Measurements from ENCODE around the gene TARP.
"Not testable (repeated sequence)": the region's sequence is repeated elsewhere in the genome, so short reads cannot be mapped to it uniquely, and the experiment has no call there.

Gene TARP

DNA sequence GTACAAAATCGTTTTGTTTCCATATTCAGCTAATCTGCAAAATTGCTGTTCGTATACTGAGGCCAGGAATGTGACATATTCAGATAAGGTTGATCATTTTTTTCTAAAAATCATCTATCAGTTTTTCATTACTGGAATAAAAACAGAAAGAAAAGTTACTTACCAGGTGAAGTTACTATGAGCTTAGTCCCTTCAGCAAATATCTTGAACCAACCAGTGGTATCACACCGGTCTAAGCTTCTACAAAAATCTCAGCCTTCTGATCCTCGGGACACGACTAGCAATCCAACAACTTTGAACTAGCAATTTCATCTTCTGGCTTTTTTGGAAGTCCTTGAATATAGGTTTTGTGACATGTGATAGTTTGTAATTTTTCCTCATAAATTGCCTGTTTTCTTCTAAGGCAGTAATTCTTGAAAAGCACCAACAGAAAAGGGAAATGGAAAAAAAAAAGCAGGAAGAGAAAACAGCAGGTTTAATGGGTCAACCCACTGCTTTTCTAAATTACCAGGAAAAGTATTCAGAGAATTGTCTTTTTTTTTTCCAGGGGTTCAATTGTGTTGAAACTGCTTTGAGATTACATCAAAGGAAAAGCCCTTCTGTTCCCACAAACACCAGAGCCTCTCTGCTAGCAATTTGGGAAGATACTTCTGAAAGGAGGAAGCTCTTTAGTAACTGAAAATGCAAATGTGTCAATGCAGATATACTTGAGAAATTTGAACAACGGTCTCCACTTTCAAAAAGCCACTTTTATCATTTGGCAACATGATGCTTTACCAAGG lies 2.9 kb upstream of the TARP start:
- DNase-seq (no peak), ATAC-seq (no peak)
- intact Hi-C loops (cut with DNase I) = no loop called here
- Histone ChIP-seq H3K9me3 (no peaks in the 10 kb centered on the region), H3K27ac (peak overlapping the region in 1 of 2 donors; percentile 53), H3K36me3 (no peaks in the 10 kb centered on the region), H3K4me1 (peaks cover 0 to 32% of the 10 kb centered on the region in 2 donors), H3K4me3 (no peak overlapping the region), H3K27me3 (no peaks in the 10 kb centered on the region)
- TF ChIP-seq, protein P1, sequence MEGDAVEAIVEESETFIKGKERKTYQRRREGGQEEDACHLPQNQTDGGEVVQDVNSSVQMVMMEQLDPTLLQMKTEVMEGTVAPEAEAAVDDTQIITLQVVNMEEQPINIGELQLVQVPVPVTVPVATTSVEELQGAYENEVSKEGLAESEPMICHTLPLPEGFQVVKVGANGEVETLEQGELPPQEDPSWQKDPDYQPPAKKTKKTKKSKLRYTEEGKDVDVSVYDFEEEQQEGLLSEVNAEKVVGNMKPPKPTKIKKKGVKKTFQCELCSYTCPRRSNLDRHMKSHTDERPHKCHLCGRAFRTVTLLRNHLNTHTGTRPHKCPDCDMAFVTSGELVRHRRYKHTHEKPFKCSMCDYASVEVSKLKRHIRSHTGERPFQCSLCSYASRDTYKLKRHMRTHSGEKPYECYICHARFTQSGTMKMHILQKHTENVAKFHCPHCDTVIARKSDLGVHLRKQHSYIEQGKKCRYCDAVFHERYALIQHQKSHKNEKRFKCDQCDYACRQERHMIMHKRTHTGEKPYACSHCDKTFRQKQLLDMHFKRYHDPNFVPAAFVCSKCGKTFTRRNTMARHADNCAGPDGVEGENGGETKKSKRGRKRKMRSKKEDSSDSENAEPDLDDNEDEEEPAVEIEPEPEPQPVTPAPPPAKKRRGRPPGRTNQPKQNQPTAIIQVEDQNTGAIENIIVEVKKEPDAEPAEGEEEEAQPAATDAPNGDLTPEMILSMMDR (IDR thresholded peaks at IDR 0.05) = no peak

DNA sequence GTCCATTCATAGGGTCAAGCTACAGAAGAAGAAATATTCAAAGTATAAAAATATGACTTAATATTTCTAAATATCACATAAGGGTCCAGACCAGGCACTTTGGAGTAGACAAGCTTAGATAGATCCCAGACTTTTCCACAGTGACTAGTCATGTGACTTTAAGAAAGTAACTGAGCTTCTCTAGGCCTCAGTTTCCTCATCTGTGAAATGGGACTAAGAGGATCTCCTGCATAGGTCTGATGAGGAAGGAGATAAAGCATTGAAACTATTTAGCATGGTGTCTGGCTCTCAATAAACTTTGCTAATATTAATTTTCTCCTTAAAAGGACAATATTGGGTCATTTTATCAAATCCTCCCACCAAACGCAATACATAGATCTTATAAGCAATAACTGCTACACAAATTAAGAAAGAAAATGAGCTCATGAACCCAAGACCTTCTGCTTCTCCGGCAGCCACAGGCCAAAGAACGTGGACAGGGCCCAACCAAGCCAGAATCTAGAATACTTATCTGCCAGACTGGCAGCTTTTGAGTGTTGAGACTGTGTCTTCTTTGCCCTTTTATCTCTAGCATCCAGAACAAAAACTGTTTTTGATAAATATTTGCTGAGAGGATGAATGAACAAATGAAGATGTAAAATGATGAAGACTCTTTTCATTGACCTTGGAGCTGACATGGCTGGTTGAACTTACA lies 1.6 kb upstream of the TARP start:
- no peak for ATAC-seq
- intact Hi-C loops (cut with DNase I) = no loop called here
- TF ChIP-seq, protein P1 (IDR thresholded peaks at IDR 0.05) = no peak
- DNase-seq = no peak
- H3K4me1 ChIP-seq = peaks cover 0 to 32% of the 10 kb centered on the region in 2 donors
- no peaks in the 10 kb centered on the region for H3K36me3 ChIP-seq
- H3K27ac ChIP-seq = peak overlapping the region in 1 of 2 donors; percentile 42
- no peaks in the 10 kb centered on the region for H3K9me3 ChIP-seq
- H3K27me3 ChIP-seq = no peaks in the 10 kb centered on the region
- H3K4me3 ChIP-seq = no peak overlapping the region

DNA sequence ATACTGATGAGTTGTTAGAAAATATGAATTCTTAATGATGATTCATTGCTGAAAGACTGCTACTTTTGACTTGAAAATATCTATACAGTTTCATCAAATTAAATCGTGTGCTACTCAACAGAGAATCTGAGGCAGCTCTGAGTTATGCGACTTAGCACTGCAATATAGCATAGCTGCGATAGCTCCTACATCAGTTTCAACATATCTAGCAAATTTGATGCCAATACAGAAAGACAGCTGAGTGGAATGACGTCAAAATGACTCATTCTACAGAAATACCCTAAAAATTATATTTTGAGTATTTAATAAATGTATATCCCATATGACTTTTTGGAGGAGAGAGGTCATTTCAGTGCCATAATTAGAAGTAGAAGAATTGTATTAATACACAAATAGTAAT lies 1.1 kb upstream of the TARP start:
- DNase-seq = no peak
- peaks cover 0 to 32% of the 10 kb centered on the region in 2 donors for H3K4me1 ChIP-seq
- H3K4me3 ChIP-seq = no peak overlapping the region
- no peak for ATAC-seq
- H3K27ac ChIP-seq = no peak overlapping the region
- intact Hi-C loops (cut with DNase I) = no loop called here
- H3K9me3 ChIP-seq = no peaks in the 10 kb centered on the region
- TF ChIP-seq, protein P1 (IDR thresholded peaks at IDR 0.05) = no peak
- no peaks in the 10 kb centered on the region for H3K27me3 ChIP-seq
- no peaks in the 10 kb centered on the region for H3K36me3 ChIP-seq

DNA sequence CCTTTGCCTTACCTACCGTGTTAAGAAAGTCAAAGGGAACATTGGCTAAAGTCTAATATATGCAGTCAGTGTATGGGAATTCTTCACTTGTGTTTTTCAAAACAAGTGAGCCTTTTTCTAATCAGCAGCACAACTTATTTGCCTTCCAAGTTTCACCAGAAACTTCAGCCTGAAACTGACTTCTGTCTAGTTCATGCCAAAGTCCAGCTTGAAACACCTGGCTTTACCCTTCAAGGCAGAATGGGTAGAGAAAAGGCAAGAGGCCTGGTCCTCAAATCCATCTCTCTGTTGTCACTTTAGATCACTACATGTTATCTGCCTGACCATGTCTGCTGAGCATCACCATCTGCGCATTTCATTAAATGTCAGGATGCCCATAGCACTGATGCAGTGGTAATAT lies 3.0 kb downstream of the TARP start:
- H3K36me3 ChIP-seq; H3K9me3 ChIP-seq; H3K27ac ChIP-seq; ATAC-seq; H3K4me3 ChIP-seq; DNase-seq; intact Hi-C loops (cut with DNase I); H3K27me3 ChIP-seq: not testable (repeated sequence)
- H3K4me1 ChIP-seq = peaks cover 0 to 23% of the 10 kb centered on the region in 2 donors

GRCh38 chr7:38269704-38270346 lies 3.6 kb downstream of the TARP start:
- H3K9me3 ChIP-seq; H3K27me3 ChIP-seq; H3K4me3 ChIP-seq; ATAC-seq; H3K27ac ChIP-seq; DNase-seq; intact Hi-C loops (cut with DNase I); H3K36me3 ChIP-seq: not testable (repeated sequence)
- H3K4me1 ChIP-seq = peaks cover 0 to 22% of the 10 kb centered on the region in 2 donors

DNA sequence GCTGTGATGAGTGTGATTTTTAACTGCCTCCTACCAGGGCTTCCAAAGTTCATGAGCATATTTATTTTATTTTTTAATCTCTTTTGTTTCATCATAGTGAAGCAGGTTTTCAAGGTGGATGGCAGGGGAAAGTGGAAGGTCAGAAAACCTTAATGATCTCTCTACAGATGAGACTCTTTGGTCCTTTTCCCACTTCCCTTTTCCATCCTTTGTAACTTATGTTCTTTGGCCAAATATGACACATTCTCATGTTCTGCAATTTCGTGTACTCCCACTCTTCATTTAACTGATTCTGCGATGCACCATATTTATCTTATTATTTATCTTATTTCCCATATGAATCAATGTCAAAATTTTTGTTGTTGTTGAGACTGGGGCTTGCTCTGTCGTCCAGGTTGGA lies 7.5 kb downstream of the TARP start:
- H3K27ac ChIP-seq; ATAC-seq; H3K36me3 ChIP-seq; DNase-seq; H3K4me3 ChIP-seq; intact Hi-C loops (cut with DNase I); H3K4me1 ChIP-seq; H3K9me3 ChIP-seq; H3K27me3 ChIP-seq: not testable (repeated sequence)

DNA sequence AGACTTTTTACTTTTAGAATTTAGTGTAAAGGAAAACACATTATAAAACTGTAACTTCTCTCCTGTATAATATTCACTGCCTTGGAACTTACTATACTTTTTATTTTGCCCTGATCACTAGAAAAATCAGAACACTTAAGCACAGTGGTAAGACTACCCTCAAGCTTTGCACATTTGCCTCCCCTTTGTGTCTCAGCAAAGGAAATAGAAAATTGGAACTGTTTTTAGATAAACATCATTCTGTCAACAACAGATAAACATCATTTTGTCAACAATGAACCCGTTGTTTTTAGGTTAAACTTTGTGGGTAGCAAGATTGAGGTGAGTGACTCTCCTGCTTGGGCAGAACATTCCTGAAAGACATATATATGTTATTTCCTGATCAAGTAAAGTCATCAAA lies 8.8 kb downstream of the TARP start:
- not testable (repeated sequence) for H3K27me3 ChIP-seq

DNA sequence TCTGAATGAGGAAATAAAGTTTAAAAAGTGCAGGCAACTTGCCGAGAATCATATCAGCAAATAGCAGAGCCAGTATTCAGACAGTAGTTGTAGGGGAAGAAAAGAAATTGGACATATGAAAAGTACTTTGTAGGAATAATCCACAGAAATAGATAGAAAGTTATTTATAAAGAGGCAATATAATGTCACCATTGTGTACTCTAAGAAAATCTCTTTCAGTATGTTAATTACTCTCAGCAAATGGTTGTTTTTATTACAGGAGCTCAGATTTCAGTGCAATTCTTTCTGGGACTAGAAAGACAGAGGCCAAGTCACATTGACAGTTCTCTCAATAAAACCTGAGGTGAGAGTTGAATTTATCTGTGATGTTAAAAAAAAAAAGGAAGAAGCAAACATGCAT lies 10.2 kb downstream of the TARP start:
- H3K4me3 ChIP-seq; H3K27me3 ChIP-seq; ATAC-seq; H3K27ac ChIP-seq; H3K9me3 ChIP-seq; H3K36me3 ChIP-seq; intact Hi-C loops (cut with DNase I); DNase-seq; H3K4me1 ChIP-seq: not testable (repeated sequence)

More for the DNA sequence above, 8.8 kb downstream of the TARP start:
- H3K27ac ChIP-seq; H3K4me1 ChIP-seq; ATAC-seq; H3K36me3 ChIP-seq; H3K9me3 ChIP-seq; H3K4me3 ChIP-seq; intact Hi-C loops (cut with DNase I); DNase-seq: not testable (repeated sequence)

Data from left lung (tissue), 4 donors.